Stromal cell of bone marrow (primary cell): ENCODE data around the gene PRR23A.
"Not testable (repeated sequence)": the region's sequence is repeated elsewhere in the genome, so short reads cannot be mapped to it uniquely, and the experiment has no call there.

Experiments
- DNase-seq: peaks from one replicate; pipeline ENCODE4 v3.0.0-alpha.2; 2012; ENCODE audit warnings: low read depth

The PRR23A gene

DNA sequence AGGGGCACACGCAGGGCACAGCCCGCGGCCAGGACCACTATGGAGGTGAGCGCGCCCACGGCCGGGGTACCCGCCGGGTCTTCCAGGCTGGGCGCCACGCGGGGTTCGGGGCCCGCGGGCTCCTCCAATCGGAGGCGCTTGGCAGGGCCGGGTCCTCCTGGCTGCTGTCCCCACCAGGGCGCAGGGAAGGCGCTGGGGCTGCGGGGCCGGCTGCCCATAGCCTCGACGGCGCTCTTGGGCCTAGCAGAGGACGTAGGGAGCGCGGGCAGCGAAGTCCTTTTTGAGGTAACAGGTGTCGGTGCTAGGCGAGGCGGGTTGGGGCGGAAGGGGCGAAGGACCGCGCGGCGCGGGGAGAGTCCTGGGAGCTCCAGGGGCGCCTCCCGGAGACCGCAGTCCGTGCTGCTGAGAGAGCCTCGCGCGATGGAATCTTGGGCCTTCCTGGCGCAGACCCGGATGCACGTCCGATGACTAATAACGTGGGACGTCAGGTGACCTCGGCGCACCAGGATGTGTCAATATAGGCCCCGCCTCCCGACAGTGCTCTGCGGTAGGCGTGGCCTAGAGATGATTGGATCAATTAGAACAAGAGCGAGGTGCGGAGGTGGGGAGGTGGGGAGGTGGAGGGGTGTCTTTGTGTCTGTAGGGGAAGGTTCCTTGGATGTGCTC, at the start of gene PRR23A:
Gene PRR23A, minus strand, starts transcription at position 218 of the 666 bp plus-strand sequence. Its CDS starts 0 bp downstream, at position 218.
- no peak for DNase-seq

DNA sequence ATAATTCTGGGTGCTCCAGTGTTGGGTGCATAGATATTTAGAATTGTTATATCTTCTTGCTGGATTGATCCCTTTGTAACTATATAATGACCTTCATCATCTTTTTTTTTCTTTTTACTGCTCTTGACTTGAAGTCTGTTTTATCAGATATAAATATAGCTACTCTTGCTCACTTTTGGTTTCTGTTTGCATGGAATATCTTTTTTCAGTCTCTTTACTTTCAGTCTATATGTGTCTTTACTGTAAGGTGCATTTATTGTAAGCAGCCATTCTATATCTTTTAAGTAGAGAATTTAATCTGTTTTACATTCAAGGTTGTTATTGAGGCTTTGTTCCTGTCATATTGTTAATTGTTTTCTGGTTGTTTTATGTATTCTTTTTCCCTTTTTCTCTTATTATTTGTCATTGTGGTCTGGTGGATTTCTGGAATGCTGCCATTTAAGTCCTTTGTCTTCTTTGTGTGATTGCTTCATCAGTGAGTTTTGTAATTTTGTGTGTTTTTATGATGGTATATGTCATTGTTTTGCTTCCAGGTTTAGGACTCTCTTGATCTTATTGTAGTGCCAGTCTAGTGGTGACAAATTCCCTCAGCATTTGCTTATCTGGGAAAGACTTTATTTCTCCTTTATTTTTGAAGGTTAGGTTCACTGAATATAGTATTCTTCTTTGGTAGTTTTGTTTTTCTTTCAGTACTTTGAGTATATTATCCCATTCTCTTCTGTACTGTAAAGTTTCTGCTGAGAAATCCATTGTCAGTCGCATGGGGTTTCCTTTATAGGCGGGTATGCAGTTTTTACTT, 46.9 kb upstream of the PRR23A start:
- DNase-seq, result no peak

DNA sequence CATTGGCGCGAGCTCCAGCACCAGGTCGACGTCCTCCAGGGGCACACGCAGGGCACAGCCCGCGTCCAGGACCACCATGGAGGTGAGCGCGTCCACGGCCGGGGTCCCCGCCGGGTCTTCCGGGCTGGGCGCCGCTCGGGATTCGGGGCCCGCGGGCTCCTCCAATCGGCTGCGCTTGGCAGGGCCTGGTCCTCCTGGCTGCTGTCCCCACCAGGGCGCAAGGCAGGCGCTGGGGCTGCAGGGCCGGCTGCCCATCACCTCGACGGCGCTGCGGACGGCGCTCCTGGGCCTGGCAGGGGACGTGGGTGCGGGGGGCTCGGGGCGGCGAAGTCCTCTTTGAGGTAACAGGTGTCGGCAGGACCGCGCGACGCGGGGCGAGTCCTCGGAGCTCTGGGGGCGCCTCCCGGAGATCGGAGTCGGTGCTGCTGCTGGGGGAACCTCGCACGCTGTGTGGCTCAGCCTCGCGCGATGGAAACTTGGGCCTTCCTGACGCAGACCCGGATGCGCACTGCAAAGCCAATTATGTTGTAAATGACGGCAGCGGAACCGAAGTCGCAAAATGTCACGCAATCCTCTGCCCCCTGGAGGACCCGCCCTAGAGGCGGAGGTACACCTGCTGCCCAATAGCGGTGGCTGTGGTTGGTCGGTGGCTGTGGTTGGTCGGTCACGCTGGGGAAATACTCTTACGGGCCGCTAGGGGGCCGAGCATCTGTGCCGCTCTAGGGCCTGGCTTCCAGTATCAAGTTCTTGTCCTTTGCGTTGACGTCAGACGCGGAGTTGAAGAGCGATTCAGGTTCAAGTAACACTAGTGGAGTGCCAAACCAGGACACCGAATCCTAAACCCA, 38.5 kb upstream of the PRR23A start, which contains the start of gene PRR23C:
Gene PRR23C, minus strand, starts transcription at position 527 of the 845 bp plus-strand sequence. Its CDS starts 272 bp downstream, at position 255.
- no peak for DNase-seq

DNA sequence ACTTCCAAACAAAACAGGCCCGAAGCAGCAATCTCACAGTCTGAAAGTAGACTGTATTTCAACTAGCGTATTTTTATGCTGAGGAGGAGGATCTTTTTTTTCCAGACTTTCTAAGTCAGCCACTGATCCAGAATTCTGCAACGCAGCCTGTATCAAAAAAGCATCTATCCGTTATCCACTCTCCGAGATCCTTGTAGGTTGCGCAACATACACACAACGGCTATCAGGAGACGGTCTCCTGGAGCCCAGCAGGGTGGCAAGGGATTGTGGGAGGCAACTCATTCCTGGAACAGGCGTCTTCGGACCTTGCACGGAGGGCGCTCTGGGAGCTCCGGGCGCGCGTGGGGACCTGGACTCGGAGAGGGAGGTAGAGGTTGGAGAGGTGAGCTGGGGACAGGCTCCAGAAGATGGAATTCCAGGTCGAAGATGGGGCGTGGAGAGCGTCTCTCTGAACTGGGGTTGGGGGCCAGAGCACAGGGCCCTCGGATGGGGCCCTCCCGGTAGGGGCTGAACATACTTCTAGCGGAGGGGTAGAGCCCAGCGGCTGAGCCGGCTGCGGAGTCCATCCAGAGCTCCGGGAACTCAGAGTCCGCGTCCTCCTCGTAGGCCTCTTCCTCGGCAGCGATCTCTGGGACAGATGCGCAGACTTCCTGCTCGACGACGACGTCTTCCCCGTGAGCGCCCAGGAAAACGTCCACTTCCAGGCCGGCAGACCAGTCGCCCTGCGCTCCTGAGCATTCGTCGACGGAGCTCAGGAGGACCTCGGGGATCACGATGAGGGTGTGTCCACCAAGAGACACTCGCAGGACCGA, 37.7 kb upstream of the PRR23A start:
- DNase-seq, result no peak

DNA sequence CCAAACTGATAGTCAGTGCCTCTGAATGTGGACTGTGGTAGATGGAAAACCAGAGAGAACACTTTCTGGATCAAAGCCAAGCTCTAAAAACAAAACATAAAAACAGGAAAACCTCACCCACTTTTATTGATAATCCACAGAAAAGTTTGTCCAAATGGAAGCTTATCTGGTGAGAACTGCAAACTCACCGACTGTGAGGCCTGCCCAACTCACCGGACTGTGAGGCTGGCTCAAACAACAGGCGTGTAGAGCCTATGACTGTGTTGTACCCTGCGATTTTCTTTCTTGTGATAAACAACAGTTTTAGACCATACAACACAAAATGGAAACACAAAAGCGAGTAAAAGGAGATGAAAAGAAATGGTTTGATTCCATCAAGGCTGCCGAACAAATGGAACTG, 31.4 kb upstream of the PRR23A start:
- no peak for DNase-seq

DNA sequence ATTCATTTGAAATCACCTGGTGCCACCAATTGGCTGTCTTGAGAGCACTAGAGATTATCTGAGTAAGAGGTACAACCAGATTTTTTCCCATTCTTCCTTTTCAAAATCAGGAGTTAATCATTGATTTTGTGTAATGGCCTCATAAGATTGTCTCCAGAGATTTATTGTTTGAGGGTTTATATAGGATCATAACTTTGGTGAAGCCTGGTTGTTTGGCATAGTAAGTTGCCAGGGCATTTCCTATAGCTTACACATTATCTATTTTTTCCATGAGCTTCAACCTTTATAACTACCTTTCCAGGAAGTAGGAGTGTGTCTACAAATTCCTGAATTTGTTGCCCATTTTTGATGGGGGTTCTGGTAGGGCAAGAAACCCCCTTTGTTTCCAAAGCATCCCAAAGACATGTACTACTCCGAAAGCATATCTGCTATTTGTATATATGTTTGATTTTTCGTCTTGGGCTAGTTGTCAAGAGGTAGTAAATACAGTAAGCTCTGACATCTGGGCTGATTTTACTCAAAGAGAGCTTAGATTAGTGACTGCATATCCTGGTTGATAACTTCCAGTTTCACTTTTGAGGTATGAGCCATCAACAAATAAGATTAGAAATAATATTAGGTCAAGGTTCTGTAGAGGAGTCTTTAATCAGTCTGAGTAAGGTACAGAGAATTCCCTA, 26.4 kb upstream of the PRR23A start:
- no peak for DNase-seq

DNA sequence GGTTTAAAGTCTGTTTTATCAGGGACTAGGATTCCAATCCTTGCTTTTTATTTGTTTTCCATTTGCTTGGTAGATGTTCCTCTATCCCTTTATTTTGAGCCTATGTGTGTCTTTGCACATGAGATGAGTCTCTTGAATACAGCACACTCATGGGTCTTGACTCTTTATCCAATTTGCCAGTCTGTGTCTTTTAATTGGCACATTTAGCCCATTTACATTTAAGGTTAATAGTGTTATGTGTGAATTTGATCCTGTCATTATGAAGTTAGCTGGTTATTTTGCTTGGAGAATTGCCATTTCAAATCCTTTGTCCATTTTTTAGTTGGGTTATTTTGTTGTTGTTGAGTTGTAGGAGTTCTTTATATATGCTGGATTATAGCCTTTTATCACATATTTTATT, 24.5 kb upstream of the PRR23A start:
- DNase-seq, result not testable (repeated sequence)

DNA sequence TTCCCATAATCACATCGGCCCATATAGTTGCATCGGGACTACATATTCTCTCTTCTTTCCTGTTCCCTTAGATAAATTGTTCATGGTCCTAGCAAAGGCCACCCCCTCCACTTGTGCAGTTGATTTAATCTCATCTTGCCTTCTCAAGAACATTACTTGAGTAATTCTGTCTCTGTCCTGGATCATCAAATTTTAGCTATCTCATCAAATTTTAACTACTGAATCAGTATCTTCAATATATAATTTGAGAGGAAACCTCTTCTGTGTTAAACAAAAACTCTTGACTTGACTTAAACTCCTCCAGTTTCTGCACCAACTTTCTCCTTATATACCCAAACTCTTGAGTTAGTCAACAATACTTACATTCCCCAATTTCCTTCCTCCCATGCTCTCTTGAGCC, 18.9 kb upstream of the PRR23A start:
- DNase-seq, result no peak

DNA sequence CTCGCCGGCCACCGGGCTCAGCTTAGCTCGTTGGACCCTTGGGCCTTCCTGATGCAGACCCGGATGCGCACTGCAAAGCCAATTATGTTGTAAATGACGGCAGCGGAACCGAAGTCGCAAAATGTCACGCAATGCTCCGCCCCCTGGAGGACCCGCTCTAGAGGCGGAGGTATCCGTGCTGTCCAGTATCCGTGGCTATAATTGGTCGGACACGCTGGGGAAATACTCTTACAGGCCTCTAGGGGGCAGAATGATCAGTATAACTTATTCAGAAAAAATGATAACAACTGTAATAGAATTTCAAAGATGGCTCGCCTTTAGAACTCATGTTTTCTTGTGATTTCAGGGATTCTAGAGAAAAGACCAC, 14.8 kb upstream of the PRR23A start, which contains the start of gene PRR23B:
Gene PRR23B, minus strand, starts transcription at position 59 of the 367 bp plus-strand sequence. CDS start 265 bp downstream, outside the sequence.
- no peak for DNase-seq

DNA sequence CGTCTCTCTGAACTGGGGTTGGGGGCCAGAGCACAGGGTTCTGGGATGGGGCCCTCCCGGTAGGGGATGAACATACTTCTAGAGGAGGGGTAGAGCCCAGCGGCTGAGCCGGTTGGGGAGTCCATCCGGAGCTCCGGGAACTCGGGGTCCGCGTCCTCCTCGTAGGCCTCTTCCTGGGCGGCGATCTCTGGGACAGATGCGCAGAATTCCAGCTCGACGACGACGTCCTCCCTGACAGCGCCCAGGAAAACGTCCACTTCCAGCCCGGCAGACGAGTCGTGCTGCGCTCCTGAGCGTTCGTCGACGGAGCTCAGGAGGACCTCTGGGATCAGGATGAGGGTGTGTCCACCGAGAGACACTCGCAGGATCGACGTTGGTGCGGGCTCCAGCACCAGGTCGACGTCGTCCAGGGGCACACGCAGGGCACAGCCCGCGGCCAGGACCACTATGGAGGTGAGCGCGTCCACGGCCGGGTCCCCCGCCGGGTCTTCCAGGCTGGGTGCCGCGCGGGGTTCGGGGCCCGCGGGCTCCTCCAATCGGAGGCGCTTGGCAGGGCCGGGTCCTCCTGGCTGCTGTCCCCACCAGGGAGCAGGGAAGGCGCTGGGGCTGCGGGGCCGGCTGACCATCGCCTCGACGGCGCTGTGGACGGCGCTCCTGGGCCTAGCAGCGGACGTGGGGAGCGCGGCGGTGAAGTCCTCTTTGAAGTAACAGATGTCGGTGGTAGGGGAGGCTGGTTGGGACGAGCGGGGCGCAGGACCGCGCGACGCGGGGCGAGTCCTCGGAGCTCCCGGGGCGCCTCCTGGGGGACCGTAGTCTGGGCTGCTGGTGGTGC, 14.2 kb upstream of the PRR23A start:
- no peak for DNase-seq

DNA sequence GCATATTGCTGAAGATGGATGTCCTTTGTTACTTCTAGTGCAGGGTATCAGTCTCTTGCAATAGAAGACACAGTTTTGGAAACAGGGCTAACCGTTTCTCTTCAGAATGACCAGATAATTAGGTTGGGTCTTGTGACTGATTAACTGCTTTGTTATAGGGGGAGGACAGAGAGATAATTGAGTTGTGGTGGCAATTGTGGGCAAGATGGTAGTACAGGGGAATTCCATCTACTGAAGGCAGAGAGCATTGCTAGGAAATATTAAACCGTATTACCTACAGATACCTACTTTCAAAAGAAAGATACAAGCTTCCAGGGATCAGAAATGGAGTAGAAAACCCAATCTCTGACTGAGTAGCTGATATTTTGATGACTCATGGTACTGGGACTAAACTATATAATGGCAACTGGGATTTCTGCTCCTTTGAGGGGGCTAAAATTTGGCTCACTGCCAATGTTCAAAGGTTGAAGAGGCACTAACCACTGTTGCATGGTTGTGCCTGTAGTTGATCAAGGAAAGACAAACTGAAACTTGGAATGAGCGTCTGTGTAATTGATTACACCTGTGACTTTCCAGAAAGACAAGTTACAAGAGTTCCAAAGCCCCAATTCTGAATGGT, 10.5 kb upstream of the PRR23A start:
- DNase-seq, result no peak

DNA sequence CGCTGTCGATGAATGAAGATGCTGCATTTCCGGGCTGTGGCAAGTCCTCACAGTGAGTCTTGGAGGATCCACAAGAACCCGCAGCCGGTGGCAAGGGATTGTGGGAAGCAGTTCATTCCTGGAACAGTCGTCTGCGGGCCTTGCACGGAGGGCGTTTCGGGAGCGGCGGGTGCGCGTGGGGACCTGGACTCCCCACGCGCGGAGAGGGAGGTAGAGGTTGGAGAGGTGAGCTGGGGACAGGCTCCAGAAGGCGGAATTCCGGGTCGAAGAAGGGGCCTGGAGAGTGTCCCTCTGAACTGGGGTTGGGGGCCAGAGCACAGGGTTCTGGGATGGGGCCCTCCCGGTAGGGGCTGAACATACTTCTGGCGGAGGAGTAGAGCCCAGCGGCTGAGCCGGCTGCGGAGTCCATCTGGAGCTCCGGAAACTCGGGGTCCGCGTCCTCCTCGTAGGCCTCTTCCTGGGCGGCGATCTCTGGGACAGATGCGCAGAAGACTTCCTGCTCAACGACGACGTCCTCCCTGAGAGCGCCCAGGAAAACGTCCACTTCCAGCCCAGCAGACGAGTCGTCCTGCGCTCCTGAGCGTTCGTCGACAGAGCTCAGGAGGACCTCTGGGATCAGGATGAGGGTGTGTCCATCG, 593 bp downstream of the PRR23A start:
- no peak for DNase-seq

DNA sequence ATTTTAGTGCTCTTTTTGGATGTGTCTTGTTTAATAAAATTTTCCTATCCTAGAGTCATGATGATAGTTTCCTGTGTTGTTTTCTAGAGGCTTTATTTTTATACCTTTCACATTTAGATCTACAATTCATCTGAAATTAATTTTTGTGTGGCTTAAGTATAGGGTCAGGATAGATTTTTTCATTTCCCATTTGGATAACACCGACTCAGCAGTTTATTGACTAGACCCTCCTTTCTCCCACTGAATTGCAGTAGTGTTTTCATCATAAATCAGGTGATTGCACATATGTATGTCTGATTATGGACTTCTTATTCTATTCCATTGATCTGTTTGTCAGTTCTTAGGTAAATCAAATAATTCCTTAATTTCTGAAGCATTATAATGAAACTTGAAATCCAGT, 10.4 kb downstream of the PRR23A start:
- DNase-seq, result no peak

DNA sequence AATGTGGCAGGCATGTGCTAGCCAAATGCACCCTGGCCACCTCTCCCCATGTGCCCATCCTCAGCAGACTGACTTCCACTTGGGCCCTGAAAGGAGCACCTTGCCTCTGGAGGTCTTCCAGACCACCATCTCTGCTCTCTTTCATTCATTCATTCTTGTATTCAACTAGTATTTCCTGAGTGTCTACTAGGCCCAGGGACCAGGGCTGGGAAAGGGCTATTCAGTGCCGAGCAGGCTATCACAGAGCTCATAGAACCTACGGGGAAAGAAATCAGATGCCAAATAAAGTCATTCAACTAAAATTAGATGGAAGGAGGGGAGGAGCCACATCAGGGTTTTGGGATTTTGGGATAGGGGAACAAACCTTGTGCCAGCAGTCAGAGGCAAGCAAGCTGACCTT, 18.9 kb downstream of the PRR23A start:
- DNase-seq, result no peak

DNA sequence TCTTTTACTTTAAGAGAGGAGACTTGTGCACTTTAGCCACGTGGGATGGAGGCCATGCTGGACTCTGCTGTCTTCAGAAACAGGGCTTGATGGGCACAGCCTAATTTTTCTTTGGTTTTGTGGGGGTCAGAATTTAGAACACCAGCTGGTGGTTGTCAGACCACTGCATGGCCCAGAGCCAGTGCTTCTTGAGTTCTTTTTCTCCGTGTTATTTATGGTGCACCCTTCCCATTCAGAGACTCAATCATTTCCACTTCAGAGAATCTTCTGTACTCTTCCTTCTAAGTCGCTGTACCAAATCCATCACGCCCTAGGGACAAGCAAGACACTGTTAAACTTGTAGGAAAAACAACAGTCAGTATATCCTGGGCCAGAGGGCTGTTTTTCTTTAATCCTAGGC, 20.1 kb downstream of the PRR23A start:
- DNase-seq, result no peak

DNA sequence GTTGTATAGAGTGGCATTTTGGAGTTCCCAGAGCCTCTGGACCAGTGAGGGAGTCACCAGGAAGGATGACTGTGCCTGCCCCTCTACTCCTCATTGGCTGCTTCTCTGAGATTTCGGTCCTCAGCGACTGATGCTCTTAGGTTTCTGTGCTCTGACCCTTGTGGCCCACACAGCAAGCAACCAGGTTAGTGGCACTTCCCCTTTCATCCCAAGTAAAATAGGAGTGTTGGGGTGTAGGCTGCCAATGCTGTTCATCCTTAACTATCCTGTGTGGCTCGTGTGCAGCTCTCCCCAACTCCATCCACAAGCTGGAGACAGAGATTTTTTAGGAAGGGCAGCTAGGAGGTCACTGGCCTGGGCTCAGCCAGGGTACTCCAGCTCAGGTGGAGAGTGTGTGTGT, 21.3 kb downstream of the PRR23A start:
- no peak for DNase-seq

DNA sequence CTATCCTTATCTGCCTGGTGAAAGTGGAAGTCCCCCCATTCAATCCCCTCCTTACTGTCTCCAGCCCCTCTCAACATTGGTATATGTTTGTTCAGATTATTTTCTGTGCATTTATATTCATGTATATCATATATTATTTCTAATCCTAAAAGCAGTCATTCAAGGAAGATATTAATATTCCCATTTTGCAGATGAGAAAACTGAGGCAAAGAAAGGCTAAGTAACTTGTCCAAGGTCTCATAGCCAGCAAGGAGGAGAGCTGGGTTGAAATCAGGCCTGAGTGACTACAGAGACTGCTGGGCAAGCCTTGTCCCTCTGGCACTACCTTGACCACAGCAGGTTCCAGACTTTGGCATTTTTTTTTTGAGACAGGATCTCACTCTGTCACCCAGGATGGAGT, 30.0 kb downstream of the PRR23A start:
- DNase-seq, result no peak

DNA sequence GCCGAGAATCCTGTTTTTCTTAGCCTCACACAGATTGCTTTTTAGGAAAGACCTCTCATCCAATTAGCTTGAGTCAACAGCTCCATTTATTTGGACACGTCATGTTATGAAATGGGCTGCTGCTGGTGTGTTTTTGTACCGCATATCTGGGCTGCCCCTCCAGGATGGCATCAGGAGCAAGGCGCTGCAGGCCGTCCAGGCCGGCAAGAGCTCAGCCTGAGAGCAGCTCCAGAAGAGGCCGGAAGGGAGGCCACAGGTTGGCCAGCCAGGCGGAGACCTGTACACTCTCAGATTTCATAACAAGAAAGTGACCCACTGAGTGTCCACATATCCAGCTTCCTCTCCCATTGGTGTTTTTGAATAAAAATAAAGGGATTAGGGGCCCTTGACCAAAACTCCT, 30.7 kb downstream of the PRR23A start:
- no peak for DNase-seq

DNA sequence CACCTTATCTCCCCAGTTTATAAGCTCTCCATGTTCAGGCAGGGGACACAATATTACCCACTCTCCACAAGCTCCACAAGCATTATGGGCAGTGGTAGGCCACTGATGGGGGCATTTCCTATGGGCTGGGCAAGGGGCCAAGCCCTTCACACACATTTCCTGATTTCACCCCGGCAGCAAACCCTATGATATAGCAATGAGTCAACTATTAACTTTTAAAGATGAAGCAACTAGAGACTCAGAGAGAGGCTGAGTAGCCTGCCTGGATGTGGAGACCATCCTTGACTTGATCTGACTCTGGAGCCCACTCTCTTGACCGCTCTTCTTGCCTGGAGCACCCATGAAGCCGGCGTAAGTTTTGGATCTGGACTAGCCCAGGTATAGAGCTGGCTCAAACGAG, 31.6 kb downstream of the PRR23A start:
- no peak for DNase-seq
